ENCODE data around the gene TAS1R2.

TAS1R2 gene

DNA sequence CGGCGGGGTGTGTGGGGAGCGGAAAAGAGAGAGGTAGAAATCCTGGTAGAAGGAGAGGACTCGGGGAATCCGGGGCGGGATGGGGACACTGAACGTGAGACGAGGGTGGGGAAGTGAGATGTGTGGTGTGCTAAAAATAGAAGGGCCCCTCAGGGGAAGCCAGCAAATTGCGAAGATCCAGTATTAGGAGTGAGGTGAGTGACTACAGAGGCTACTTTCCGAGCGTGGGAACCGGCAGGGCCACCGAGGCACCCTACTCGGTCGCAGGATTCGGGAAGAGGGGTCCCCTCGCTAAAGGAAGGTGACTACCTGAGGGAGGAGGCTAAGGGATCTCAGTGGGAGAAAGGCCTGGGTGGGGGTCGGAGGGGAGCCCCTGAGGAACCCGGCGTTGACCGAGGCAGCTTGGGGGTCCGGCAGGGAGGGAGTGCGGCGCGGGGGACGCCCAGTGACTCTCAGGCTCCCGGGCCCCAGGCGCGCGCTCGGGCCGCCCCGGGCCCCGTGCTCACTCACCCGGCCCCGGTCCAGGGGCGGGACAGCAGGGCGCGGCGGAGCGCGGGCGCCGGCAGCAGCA is 42.6 kb upstream of the TAS1R2 start:
- TF ChIP-seq ZBTB7A (IDR thresholded peaks at IDR 0.05; ENCODE audit: low read depth) (no peak), TCF12 (IDR thresholded peaks at IDR 0.05; ENCODE audit: low read depth) (no peak), YY1 (IDR thresholded peaks at IDR 0.05; ENCODE audit: low read depth) (no peak), EP300 (IDR thresholded peaks at IDR 0.05; ENCODE audit: borderline replicate concordance) (no peak), REST (IDR thresholded peaks at IDR 0.05; ENCODE audit: low read depth) (no peak), EGR1 (IDR thresholded peaks at IDR 0.05) (no peak), TAF1 (IDR thresholded peaks at IDR 0.05; ENCODE audit: low read depth) (no peak)
- TF ChIP-seq, protein P1, sequence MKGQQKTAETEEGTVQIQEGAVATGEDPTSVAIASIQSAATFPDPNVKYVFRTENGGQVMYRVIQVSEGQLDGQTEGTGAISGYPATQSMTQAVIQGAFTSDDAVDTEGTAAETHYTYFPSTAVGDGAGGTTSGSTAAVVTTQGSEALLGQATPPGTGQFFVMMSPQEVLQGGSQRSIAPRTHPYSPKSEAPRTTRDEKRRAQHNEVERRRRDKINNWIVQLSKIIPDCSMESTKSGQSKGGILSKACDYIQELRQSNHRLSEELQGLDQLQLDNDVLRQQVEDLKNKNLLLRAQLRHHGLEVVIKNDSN (IDR thresholded peaks at IDR 0.05), result no peak
- TF ChIP-seq, protein P2, sequence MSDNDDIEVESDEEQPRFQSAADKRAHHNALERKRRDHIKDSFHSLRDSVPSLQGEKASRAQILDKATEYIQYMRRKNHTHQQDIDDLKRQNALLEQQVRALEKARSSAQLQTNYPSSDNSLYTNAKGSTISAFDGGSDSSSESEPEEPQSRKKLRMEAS (IDR thresholded peaks at IDR 0.05), result no peak

DNA sequence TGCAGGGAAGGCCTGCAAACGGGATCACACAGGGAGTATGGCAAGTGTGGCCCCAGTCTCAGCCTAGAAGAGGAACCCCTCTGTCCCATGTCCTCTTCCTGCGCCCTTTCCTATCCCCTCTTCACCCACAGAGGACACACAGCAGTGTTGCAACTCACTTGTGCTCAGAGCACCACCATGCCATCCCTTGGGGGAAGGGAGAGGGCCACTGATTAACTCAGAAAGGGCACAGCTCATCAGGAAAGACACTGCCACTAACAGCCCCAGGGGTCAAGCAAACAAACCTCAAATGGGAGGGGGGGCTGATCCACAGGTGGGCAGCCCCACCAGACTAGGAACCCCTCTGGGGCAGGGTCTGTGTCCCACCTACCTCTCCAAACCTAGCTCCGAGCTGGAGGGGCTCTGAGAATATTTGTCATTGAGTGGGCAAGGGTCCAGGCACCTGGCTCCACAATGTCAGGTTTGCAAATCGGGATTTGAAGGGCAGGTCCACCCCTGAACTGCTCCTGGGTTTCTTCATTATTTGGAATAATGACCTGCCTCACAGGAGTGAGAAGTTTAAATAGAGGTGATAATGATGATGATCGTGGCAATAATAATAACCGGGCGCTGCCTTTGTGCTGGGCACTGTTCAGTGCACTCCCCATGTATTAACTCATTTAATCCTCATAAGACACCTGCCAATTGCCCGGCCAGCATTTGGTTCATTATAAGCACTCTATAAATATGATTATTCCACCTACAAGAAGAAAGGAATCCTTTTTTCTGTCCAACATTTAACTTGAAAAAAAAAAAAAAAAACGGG is 41.9 kb upstream of the TAS1R2 start:
- TF ChIP-seq REST (IDR thresholded peaks at IDR 0.05; ENCODE audit: low read depth), result no peak
- no peak for TF ChIP-seq ZBTB7A (IDR thresholded peaks at IDR 0.05; ENCODE audit: low read depth)
- TF ChIP-seq, protein P2 (IDR thresholded peaks at IDR 0.05), result no peak

GRCh38 chr1:18900303-18900841 is 40.9 kb upstream of the TAS1R2 start:
- TF ChIP-seq, protein P1 (IDR thresholded peaks at IDR 0.05), result no peak
- TF ChIP-seq CEBPB (IDR thresholded peaks at IDR 0.05) (no peak), CREB1 (IDR thresholded peaks at IDR 0.05; ENCODE audit: low read depth) (no peak), RAD21 (IDR thresholded peaks at IDR 0.05; ENCODE audit: low read depth) (no peak), TCF12 (IDR thresholded peaks at IDR 0.05; ENCODE audit: low read depth) (no peak), REST (IDR thresholded peaks at IDR 0.05; ENCODE audit: low read depth) (no peak)

DNA sequence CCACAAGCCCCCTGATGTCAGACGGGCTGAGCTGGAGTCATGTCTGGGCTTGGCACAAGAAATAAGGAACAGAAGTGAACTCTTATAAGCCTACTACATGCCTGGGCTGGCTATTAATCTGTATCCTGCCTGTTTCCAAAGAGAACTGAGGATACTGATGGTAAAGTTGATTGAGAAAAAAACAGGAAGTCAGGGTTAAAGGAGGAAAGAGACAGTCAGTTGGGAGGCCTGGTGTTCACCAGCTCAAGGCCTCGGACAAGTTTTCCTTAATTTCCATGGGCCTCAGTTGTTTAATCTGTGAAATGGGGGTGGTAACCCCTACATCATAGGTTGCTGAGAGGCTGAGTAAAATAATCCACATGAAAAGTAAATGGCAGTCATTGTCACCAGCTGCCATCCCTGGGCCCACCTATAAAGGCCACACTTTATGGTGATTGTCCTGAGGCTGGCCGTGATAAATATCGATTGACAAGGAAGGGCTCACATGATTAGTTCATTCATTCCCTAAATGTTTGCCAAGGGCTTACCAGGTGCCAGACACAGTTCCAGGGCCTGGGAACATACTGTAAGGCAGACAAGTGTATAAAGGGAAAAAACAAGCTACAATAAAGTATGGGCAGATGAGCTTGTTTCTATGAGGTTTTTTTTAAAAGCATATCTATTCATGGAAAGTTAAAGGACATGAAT is 40.0 kb upstream of the TAS1R2 start:
- no peak for TF ChIP-seq EP300 (IDR thresholded peaks at IDR 0.05; ENCODE audit: borderline replicate concordance)
- TF ChIP-seq TAF1 (IDR thresholded peaks at IDR 0.05; ENCODE audit: low read depth), result no peak
- no peak for TF ChIP-seq TCF12 (IDR thresholded peaks at IDR 0.05; ENCODE audit: low read depth)
- TF ChIP-seq NFIC (IDR thresholded peaks at IDR 0.05), result no peak
- TF ChIP-seq RAD21 (IDR thresholded peaks at IDR 0.05; ENCODE audit: low read depth), result no peak
- TF ChIP-seq REST (IDR thresholded peaks at IDR 0.05; ENCODE audit: low read depth), result no peak
- no peak for TF ChIP-seq CEBPB (IDR thresholded peaks at IDR 0.05)
- TF ChIP-seq YY1 (IDR thresholded peaks at IDR 0.05; ENCODE audit: low read depth), result no peak
- no peak for TF ChIP-seq EGR1 (IDR thresholded peaks at IDR 0.05)
- no peak for TF ChIP-seq FOXM1 (IDR thresholded peaks at IDR 0.05; ENCODE audit: borderline replicate concordance, low read depth)
- TF ChIP-seq, protein P1 (IDR thresholded peaks at IDR 0.05), result no peak
- TF ChIP-seq, protein P2 (IDR thresholded peaks at IDR 0.05), result no peak
- no peak for TF ChIP-seq CREB1 (IDR thresholded peaks at IDR 0.05; ENCODE audit: low read depth)
- no peak for TF ChIP-seq TEAD4 (IDR thresholded peaks at IDR 0.05)
- TF ChIP-seq ZBTB7A (IDR thresholded peaks at IDR 0.05; ENCODE audit: low read depth), result no peak
